ENCODE results near the gene GALNT7.

- TF ChIP-seq ZNF792 (tag by site-specific recombination; IDR thresholded peaks at IDR 0.05) (no peak), KLF10 (tag by site-specific recombination; IDR thresholded peaks at IDR 0.05) (no peak)
Observed at GRCh38 chr4:173187732-173188131, 19.1 kb downstream of the GALNT7 start.
